Renal pelvis (tissue), 4 donors: ENCODE data around the gene ADRA2B. TPM values are rescaled to one million over a fixed set of nuclear protein-coding genes. Genes with fewer than 3 reads are reported as not detected.
"Not testable (repeated sequence)": the region's sequence is repeated elsewhere in the genome, so short reads cannot be mapped to it uniquely, and the experiment has no call there.

Source experiments
- DNase-seq: peaks from one replicate; pipeline ENCODE4 v3.0.0-alpha.2; 2013
- polyA plus RNA-seq, 3 donors: library from polyadenylated mRNA; unstranded; fragments of 120-200 nt; gene quantifications; one replicate each; pipeline ENCODE4 v1.2.1, GENCODE V29; 2013; ENCODE audit not compliant: insufficient read length in 3 of 3

ADRA2B gene
- polyA plus RNA-seq, 3 donors: 3.9 to 5.9 (median 5.3) TPM

DNA sequence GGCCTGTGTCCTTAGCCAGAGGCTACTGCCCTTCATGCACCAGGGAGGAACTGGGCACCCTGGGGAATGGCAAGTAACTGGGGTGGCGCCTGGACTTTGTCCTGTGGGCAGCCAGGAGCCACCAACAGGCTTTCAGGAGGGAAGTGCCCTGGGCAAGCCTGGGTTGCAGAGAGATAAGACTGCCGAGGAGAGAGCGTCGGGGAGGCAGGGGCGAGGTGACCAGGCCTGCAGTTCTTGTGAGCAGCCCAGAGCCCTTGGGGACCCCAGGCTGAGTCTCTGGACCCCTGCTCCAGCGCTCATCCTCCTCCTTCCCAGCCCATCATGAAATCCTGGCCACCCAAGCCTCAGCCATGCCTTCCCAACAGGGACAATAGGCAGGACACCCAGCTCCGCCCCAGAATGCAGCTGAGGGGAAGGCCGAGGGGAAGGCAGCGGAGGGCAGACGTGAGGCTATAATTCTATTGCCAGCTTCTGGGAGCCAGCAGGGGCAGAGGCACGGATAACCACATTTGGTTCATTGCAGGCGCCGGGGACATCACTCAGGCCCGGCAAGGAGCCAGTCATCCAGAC is 25.1 kb downstream of the ADRA2B start:
- DNase-seq: no peak

DNA sequence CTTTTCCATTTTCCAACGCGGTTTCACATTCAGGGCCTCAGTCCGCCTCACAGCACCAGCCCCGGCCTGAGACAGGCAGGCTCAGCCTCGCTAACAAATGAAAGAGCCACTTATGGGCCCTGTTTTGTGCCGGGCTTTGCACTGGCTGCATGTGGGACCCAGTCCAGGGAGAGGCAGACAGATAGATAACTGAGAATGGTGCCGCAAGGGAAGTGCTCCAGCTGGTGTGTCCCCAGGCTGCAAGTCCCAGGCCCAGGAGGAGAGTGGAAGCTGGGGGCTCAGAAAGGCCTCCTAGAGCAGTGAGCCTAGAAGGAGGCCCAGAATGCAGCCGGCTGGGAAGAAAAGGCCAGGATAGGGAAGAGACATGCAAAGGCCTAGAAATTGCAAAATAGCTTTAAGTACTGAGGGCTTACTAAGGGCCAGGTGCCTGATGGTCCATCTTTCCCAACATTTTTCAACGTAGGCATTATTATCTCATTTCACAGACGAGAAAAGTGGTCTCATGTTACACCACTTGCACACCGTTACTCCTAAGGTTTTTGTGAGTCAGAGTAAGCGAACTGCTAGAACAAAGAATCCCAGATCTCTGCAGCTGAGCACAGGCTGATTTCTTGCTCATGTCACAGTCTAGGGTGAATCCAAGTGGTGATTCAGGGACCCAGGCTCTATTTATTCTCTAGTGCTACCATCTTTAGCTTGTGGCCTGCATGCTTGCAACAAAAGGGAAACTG is 26.0 kb downstream of the ADRA2B start:
- DNase-seq: no peak

DNA sequence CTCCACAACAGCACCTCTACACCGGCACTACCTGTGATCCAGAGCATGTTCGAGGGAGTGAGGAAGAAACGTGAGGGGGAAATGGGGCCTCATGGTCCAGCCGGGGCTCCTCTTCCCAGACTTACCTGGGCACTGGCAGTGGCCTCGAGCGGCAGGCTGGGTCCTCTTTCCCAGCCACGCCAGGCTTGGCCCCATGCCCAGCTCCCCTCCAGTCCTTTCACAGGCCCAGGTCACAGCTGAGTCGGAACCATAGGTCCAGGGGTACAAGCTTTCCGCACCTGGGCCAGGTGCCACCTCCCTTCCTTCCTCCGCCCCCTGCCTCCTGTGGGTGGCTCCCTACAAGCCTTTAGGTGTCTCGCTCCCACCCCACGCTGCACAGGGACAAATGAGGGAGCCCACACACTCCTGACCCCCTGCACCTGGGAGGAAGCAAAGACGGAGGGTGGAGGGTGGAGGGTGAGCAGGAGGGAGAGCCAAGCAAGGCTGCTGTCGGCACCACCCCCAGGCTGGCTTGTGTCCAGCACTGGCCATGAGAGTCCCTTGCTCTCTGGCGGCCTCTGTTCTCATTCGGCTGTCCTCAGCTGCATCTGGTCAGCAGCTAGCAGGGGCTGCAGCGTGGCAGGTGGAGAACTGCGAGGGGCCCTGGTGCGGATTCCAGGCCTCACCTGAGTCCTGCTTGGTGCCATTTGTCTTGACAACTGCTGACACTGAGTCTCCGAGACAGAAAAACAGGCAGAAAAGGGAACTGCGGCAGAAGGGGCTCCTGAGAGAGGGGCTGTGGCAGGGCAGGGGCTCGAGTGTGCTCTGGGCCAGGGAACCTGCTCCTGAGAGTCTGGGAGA is 26.8 kb downstream of the ADRA2B start:
- no peak for DNase-seq

DNA sequence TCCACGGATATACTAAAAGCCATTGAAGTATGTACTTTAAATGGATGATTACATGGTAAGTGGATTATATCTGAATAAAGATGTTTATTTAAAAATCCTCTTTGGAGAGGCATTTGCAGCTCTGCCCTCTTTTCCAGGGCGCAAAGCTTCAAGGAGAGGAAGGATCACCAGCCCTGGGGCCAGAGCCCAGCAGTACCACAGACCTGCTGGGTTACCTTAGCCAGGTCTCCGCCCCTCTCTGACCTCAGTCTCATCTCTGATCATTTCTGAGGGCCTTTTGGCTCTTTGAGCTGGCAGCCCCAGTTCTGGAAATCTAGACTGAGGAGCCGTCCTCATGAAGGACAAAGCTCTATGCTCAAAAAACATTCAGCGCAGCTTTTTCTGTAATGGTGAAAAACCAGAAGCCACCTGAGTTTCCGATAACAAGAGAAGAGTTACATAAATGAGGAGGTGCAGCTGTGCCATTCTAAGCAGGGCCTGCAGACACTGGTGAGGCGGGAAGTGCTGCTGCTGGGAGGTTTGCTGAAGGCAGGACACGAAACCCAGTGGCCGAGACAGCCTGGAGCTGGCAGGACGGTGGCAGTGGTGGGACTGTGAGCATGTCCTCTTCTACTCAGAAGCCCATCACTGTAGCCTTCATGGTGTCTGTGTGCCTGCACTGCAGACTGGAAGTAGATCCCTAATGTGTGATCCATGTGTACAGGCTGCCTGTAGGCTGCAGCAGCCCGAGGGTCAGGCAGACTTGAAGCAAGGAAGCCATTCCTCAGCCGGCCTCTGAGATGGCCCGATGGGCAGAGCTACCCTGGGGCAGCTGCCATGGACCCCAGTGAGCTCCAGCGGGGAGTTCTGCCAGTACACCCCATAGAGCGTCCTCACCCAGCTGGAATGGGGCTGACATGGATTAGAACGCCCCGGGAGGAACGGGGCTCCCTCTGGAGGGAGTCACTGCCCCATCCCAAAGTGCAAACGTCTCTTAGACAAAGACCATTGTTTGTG is 27.7 kb downstream of the ADRA2B start:
- no peak for DNase-seq

DNA sequence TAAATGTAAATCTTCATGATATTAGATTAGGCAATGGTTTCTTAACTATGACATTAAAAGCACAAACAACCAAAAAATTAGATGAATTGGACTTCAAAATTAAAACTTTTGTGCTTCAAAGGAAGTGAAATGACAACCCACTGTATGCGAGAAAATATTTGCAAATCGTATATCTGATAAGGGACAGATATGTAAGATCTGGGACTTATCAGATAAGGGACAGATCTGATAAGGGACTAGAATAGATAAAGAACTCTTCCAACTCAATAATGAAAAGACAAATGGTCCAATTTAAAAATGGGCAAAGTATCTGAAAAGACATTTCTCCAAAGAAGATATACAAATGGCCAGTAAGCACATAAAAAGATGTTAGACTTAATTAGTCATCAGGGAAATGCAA is 29.2 kb downstream of the ADRA2B start:
- no peak for DNase-seq

DNA sequence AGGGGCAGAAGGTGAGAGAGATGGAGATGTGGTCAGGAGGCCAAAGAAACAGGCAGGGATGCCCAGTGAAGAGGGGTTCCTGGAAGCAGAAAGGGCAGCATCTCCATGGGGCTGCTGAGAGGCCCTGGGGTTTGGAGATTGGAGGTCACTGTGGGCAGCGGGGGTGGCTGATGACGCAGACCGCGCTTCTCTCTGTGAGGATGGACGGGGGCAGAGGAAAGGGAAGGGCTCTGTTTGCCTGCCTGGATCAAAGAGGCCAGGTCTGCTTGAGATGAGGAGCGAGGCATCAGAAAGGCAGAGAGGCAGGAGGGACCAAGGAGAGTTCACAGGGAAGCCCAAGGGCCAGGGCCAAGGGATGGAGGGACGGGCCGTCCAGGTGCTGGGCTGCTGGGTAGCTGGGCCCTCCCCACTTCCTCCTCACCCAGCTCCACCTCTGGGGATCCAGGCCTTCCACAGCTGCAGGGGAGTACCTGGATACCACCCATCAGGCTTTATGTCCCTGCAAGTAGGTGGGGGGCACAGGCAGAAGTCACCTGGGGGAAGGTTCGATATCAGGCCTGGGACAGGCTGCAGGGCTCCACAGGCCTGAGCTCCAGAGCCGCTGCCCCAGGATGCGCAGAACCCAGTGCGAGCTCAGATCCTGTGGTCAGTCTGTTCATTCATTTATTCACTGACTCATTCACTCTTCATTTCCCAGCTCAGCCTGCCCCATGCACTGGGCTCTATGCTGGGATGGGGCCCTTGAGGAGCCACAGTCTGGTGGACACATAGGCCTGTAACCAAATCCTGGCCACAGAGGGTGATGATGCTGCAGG is 30.6 kb downstream of the ADRA2B start:
- no peak for DNase-seq

DNA sequence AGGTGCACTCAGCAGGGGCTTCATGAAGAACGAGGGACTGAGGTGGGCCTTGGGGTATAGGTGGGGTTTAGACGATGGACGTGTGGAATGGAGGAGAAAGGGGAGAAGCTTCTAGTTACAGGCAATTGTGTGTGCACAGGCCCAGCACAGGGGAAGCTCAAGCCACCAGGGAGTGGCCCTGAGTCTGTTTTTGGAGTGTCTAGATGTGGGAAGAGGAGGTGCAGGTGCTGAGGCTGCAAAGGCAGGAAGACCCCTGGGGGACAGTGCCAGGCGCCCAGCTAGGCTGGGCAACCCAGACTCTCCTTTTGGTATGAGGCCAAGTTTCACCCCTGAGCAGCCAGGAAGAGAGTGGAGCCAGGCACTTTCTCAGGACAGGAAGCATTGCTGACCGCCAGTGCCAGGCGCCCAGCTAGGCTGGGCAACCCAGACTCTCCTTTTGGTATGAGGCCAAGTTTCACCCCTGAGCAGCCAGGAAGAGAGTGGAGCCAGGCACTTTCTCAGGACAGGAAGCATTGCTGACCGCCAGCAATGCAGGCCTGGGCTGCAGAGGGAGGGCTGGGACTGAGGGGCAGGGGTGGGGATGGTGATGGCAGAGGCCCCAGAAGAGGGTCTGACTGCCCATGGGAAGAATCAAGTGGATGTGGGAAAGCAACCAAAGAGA is 31.4 kb downstream of the ADRA2B start:
- not testable (repeated sequence) for DNase-seq

DNA sequence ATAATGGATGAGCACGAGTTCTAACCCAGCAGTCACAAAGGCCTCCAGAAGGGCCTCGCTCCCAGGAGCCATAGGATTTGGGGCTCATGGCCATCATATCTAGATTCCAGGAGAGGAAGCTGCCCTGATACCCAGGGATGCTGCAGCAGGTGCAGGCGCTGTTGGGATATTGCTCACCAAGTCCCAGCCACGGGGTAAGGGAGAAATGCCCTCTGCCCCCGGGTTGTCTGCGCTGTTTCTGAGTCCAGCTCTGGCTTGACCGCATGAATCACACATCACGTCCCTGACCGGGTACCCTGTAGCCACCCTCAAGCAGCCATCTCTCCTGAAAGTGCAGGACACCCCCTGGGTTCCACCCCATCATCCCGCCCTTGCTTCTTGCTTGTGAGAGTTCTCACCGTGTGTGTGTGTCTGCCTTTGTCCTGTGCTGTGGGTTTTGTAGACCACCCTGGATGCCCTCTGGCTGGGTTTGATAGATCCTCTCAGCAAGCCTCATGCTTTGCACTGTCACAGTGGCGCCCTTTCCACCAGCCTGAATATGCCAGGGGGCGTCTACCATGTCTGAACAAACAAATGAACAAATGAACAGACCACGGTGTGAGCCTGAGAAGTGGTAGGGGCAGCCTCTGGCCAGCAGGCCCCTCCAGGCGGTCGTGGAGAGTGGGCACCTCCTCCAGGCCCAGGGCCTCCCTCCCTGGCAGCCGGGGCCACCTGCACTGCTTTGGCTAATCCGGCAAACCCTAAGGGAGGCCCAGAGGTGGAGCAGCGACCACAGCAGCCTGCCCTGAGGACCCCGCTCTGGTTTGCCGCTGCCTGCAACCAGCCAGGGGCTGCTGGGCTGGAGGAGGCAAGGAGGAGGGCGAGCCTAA is 32.1 kb downstream of the ADRA2B start:
- no peak for DNase-seq

DNA sequence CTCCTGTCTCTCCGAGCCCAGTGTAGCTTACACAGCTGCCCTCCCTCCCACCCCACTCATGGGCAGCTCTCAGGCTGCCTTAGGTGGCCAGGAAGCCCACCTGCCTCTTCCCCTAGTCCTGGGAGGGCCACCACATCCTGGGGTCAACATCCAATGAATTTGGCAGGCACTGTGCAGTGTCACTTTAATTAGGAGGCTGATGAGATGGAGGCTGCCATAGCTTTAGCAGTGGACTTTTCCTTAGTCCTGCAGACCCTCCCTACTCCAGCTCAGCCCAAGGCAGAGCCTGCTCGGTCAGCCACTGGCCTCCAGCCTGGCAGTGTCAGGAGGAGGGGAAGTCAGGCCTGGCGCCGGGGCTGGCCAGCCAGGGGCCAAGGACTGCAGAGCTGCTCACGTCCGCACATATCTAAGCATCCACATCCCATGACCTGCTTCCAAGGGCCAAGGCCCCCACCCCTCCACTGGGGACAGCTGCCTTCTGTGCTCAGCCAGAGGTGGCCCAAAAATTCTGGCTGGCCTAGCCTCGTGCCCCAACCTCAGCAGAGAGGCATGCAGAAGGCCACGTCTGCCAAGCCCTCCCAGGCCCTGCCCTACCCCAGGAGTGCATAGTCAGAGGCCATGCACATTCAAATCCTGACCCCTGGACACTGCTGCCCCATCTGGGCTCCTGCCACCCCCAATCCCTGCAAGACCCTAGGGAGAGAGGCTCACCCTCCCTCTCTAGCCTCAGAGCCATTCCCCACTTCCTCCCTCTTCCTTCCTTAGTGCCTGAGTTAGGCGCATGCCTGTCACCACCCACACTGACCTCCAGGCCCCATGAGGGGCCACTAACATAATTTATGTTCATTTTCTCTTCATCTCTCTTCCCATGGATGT is 33.1 kb downstream of the ADRA2B start:
- DNase-seq: no peak

DNA sequence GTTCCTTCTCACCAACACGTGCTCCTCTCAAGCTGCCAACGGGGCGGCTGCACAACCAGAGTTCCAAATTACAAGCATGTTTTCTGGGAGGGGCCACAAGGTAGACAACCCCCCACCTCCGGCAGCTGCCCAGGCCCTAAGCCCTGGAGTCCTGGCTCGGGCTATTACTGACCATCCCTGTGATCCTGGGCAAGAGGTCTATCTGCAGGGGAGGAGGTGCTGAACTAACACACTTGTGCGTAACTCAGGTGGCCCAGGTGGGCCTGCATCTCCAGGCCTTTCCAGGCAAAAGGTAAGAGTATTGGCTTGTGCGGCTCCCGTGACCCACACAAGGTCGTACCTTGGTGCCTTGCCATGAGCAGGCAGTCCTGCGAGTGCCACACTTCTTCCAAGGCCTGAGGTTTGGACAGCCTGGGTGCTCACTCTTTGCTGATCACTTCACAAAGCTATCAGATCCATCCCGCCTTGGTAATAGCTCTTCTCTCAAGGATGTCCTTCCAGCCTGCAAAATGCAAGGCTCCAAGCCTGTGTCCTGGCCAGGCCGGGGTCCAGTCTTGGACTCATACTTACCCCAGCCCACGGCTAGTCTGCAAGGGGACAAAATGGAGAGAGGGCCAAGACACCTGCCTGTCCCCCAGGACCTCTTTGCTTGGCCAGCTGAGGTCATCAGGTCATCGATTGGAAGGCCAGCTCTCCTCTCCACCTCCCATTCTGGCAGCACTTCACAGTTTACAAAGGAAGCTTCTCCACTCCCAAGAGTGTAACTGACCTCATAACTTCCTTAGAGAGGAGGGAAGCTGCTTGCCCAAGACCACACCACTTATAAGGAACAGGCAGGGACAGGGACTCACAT is 33.9 kb downstream of the ADRA2B start:
- no peak for DNase-seq

DNA sequence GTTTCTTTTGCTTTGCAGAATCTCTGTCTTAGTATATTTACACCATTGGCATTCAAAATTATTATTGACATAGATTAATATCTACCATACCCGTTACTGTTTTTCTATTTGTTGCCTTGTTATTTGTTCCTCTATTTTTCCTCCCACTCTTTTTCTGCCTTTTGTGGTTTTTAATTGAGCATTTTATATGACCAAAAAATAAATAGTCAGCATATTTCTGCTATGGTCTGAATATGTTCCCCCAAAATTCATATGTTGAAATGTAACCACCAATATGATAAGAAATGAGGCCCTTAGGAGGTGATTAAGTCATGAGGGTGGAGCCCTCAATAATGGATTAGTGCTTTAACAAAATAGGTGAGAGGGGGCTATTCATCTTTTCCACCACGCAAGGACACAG is 35.3 kb downstream of the ADRA2B start:
- no peak for DNase-seq

DNA sequence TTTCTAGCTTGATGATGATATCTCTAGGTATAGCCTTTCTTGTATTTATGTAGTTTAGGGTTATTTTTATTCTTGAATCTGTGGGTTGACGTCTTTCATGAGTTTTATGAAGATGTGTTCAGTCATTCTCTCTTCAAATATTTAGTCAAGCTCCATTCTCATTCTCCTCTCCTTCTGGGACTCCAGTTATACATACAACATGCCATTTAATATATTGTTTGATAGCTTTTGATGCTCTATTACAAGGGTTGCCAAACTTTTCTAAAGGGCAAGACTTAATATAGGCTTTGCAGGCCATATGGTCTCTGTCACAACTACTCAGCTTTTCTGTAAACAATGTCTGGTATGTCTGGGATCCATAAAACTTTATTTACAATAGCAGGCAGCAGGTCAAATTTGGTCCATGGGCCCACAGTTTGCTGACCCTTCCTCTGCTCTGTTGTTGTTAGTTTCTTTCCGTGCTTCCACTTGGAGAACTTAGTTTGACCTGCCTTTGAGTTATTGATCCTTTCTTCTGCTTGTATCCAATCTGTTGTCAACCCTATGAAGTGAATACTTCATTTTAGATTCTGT is 41.1 kb downstream of the ADRA2B start:
- DNase-seq: no peak

DNA sequence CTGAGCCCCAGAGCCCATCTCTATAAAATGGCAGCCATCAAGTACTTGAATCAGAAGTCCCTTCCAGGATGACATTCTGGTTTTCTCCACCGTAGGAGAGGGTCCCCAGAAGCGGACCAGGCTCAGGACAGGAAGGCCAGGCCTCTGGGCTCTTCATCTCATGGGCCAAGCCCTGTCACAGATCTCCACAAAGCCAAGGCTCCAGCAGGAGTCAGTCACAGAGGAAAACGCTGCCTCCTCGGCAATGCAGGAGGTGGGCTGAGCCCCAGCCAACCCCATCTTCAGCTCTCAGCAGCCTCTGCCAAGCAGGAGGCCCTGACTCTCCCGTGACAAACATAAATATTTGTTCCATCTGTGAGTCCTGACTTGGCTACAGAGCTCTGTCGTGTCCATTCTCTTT is 42.2 kb downstream of the ADRA2B start:
- no peak for DNase-seq

DNA sequence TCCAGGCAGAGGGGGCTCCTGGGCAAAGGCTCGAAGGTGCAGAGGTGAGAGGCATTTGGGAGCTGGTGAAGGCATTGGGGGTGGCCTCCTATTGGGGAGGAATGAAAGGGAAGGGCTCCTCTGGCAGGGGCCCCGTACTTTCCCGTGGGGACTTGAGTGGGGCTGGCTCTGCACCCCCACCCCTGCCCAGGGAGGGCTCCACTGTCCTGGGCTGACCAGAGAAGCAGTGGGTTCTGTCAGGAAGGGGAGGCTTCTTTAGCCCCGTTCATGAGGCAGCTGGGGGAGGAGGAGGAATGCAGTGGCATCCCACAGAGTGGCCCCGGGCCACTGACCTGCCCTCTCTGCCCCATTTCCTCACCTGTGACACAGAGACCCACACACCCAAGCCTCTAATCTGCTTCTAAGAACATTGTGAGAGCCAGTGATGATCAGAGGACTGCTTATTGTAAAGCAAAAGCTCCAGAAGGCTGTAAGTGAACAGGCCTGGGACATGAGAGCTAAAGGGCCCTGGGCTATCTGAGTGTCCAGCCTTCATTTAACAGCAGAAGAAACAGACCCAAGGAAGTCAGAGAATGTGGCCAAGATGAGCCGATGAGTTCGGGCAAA is 43.1 kb downstream of the ADRA2B start:
- DNase-seq: no peak

DNA sequence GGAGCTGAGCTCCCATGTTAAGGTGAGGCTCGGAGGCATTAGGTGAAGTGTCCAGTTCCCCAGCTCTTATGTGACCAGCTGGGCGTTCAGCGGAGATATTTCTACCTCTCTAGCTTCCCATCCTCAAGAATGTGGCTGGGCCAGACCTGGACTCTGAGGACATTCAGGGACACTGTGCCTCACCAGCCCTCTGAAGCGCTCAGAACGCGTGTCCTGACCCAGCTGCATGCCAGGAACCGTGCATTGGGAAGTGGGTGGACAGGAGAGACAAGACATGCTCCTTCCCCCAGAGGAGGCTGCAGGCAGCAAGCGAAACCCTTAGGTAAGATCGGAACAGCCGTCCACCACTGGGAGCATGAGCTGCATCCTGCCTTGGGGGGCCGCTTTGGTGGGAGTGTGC is 43.6 kb downstream of the ADRA2B start:
- no peak for DNase-seq

DNA sequence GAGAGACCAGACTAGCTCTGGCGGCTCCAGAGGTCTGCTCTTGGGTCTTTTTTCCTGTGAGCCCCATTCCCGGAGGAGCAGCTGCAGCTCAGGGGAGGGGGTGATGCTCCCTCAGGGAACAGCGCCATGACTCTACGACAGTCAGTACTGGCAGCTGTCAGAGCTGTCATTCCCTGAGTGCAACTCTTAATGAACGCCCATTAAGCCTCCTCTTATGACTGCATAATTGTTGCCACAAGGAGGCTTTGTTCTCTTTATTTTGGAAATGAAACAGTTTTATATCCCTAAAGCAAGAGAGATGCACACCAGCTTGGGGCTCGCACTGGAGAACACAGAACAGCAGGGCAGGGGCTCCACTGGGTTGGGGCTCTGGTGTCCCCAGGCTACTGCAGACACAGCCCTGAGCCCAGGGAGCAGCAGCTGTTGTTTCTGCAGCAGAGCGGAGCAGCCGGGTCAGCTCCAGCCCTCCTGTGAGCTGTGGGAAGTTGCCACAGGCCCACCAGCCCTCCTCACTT is 44.3 kb downstream of the ADRA2B start:
- DNase-seq: not testable (repeated sequence)
